Colon (tissue), 2 donors: ENCODE results near the gene KLHL17.
"Not testable (repeated sequence)": the region's sequence is repeated elsewhere in the genome, so short reads cannot be mapped to it uniquely, and the experiment has no call there.

ENCODE experiments used
- FAIRE-seq: peaks from 2 replicates; lab custom pipeline; 2012; peaks lifted over from hg19 to GRCh38; lab: Jason Lieb, UNC
- donor health status: control.
- donor health status: control.

Gene KLHL17

GRCh38 chr1:1003618-1004419 is 43.4 kb downstream of the KLHL17 start:
- no peak for FAIRE-seq

GRCh38 chr1:1004420-1004779 is 44.0 kb downstream of the KLHL17 start:
- no peak for FAIRE-seq

- no peak for FAIRE-seq
Measured at GRCh38 chr1:1004780-1005697, 44.7 kb downstream of the KLHL17 start.

- FAIRE-seq = no peak
Measured at GRCh38 chr1:1005774-1006304, 45.5 kb downstream of the KLHL17 start.

GRCh38 chr1:1006305-1007159 is 46.1 kb downstream of the KLHL17 start:
- FAIRE-seq = no peak

- not testable (repeated sequence) for FAIRE-seq
Measured at GRCh38 chr1:1010131-1010530, 49.7 kb downstream of the KLHL17 start.

GRCh38 chr1:1011396-1011949 is 51.1 kb downstream of the KLHL17 start:
- FAIRE-seq = no peak

- not testable (repeated sequence) for FAIRE-seq
Measured at GRCh38 chr1:1012736-1013104, 52.3 kb downstream of the KLHL17 start.

- FAIRE-seq = no peak
Measured at GRCh38 chr1:1013105-1013921, 52.9 kb downstream of the KLHL17 start, which contains the start of gene ISG15. TSS of gene ISG15 (plus strand) at chr1:1013497. CDS start at chr1:1013574, 77 bp downstream.

GRCh38 chr1:1013922-1014648 is 53.7 kb downstream of the KLHL17 start:
- FAIRE-seq = no peak

- no peak for FAIRE-seq
Measured at GRCh38 chr1:1014799-1015681, 54.7 kb downstream of the KLHL17 start.
